ENCODE results near the gene ZNF324. TPM values are rescaled to one million over a fixed set of nuclear protein-coding genes. Genes with fewer than 3 reads are reported as not detected.

ZNF324 gene
- total and polyA plus RNA-seq, 12 donors, result 2.6 to 6.1 (median 4.8) TPM

DNA sequence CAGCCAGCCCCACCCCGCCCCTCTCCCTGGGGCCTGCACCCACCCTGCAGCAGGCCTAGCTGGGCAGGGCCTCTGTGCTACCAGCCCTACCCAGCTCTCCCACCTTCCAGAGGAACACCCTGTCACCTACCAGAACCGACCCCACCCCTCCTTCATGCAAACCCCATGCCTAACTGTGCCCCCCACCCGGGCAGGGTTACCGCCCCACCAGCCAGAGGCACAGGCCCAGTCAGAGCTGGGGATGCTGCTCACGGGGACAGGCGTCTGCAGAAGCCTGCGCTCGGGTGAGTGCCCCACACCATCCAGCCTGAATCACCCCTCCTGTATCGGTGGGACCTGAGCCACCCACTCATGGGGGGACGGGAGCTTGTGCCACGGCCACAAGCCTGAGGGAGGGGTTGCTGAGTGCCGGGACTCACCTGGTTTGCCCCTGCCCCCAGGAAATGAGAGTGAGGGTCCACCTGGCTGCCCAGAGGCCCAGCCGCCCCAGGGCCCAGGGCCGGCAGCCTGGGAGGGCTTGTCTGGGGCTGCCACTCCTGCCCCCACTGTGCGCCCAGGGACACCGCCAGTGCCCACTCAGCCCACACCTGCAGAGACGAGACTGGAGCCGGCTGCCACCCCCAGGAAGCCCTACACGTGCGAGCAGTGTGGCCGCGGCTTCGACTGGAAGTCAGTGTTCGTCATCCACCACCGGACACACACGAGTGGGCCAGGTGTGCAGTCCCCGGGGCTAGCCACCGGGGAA, 13.0 kb downstream of the ZNF324 start:
- Histone ChIP-seq H3K36me3 (peaks cover 0 to 38% (median 8%) of the 10 kb centered on the region in 9 donors), H3K4me3 (no peak overlapping the region), H3K27ac (no peak overlapping the region), H3K9me3 (no peaks in the 10 kb centered on the region), H3K27me3 (no peaks in the 10 kb centered on the region), H3K4me1 (peaks cover 5 to 21% (median 15%) of the 10 kb centered on the region in 9 donors)
- DNase-seq (no peak), ATAC-seq (no peak)
- intact Hi-C loops (cut with DNase I), result no loop called here
- TF ChIP-seq, protein P1, sequence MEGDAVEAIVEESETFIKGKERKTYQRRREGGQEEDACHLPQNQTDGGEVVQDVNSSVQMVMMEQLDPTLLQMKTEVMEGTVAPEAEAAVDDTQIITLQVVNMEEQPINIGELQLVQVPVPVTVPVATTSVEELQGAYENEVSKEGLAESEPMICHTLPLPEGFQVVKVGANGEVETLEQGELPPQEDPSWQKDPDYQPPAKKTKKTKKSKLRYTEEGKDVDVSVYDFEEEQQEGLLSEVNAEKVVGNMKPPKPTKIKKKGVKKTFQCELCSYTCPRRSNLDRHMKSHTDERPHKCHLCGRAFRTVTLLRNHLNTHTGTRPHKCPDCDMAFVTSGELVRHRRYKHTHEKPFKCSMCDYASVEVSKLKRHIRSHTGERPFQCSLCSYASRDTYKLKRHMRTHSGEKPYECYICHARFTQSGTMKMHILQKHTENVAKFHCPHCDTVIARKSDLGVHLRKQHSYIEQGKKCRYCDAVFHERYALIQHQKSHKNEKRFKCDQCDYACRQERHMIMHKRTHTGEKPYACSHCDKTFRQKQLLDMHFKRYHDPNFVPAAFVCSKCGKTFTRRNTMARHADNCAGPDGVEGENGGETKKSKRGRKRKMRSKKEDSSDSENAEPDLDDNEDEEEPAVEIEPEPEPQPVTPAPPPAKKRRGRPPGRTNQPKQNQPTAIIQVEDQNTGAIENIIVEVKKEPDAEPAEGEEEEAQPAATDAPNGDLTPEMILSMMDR (IDR thresholded peaks at IDR 0.05), result no peak
- 90 to 91% methylated on average over 27 to 28 of the region's 28 CpGs for WGBS, 2 donors

DNA sequence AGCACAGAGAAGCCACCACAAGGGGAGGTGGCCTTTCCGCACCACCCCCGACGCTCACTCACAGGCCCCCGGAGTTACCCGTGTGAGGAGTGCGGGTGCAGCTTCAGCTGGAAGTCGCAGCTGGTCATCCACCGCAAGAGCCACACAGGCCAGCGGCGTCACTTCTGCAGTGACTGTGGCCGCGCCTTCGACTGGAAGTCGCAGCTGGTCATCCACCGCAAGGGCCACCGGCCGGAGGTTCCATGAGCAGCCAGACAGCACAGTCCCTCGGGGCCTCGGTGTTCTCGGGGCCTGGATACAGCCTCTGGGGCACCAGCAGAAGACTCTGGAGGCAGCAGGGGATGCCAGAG, 13.6 kb downstream of the ZNF324 start:
- intact Hi-C loops (cut with DNase I), result no loop called here
- no peaks in the 10 kb centered on the region for H3K9me3 ChIP-seq
- TF ChIP-seq, protein P1 (IDR thresholded peaks at IDR 0.05), result no peak
- H3K27ac ChIP-seq, result no peak overlapping the region
- H3K4me3 ChIP-seq, result no peak overlapping the region
- peaks cover 0 to 38% (median 8%) of the 10 kb centered on the region in 9 donors for H3K36me3 ChIP-seq
- DNase-seq (no peak), ATAC-seq (no peak)
- H3K4me1 ChIP-seq, result peaks cover 0 to 15% (median 10%) of the 10 kb centered on the region in 9 donors
- no peaks in the 10 kb centered on the region for H3K27me3 ChIP-seq
- WGBS, 2 donors, result 91 to 93% methylated on average over 20 of the region's 20 CpGs

DNA sequence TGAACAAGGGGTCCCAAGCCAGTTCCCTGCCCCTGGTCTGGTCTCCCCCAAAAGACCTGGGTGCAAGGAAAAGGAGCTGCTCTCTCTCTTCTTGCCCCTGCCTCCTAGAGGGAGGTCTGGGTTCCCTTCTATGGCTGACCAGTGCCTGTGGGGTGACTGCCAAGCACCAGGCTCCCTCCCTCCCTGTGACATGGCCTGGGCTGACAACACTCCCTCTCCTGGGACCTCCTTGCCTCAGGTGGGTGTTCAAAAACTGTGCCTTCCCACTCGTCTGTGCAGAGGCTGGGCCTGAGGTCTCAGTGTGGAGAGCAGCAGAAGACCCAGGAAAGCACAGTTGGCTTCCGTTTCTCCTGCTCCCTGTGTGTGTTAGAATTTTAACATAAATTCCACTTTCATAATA, 14.0 kb downstream of the ZNF324 start:
- intact Hi-C loops (cut with DNase I), result no loop called here
- Histone ChIP-seq H3K27me3 (no peaks in the 10 kb centered on the region), H3K27ac (no peak overlapping the region), H3K9me3 (no peaks in the 10 kb centered on the region), H3K4me3 (no peak overlapping the region), H3K36me3 (peaks cover 0 to 38% (median 8%) of the 10 kb centered on the region in 9 donors), H3K4me1 (peaks cover 0 to 15% (median 9%) of the 10 kb centered on the region in 9 donors)
- ATAC-seq (no peak), DNase-seq (no peak)
- 83 to 84% methylated on average over 2 of the region's 2 CpGs for WGBS, 2 donors
- TF ChIP-seq, protein P1 (IDR thresholded peaks at IDR 0.05), result no peak

DNA sequence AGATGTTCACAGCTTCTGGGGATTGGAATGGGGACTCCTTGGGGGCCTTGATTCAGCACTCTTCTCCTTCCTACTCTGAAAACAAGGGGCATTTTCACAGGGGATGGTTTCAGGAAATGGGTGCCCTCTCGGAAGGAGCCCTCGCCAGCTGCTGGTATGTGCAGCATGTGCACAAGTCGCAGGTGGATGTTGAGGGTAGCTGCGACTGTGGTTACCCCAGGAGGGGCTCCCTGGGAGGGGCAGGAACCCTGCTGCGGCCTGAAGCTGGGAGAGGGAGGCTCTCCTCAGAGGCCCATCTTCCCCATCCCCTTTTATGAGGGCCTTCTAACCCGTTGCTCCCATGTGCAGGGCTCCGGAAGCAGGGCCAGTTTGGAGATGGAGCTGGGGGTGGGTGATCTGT, 15.5 kb downstream of the ZNF324 start:
- no peak overlapping the region for H3K4me3 ChIP-seq
- TF ChIP-seq, protein P1 (IDR thresholded peaks at IDR 0.05), result no peak
- no peaks in the 10 kb centered on the region for H3K9me3 ChIP-seq
- intact Hi-C loops (cut with DNase I), result no loop called here
- no peak overlapping the region for H3K27ac ChIP-seq
- peaks cover 0 to 38% (median 8%) of the 10 kb centered on the region in 9 donors for H3K36me3 ChIP-seq
- DNase-seq (no peak), ATAC-seq (no peak)
- no peaks in the 10 kb centered on the region for H3K27me3 ChIP-seq
- peaks cover 0 to 2% (median 0%) of the 10 kb centered on the region in 9 donors for H3K4me1 ChIP-seq
- 90 to 93% methylated on average over 7 of the region's 7 CpGs for WGBS, 2 donors
